Measurements from ENCODE around the gene EPHX1. TPM values are rescaled to one million over a fixed set of nuclear protein-coding genes. Genes with fewer than 3 reads are reported as not detected.
A peak's percentile ranks its signal among the peaks of the same experiment; 100 is the strongest.

EPHX1 gene
- total and polyA plus RNA-seq, 2 donors (not counting 1 experiment from before 2014, with no cell fraction given): 0.75 to 4.2 TPM

GRCh38 chr1:225880222-225880588 is 70.3 kb downstream of the EPHX1 start:
- H3K4me1 Mint-ChIP-seq: peaks cover 50% of the 10 kb centered on the region

More at GRCh38 chr1:225880222-225880588, 70.3 kb downstream of the EPHX1 start:
- H3K27ac ChIP-seq (ENCODE audit: low read length in 2 of 2): peak overlapping the region in 1 of 2 donors; percentile 74
- H3K9ac ChIP-seq (ENCODE audit: low read length): peak overlapping the region; percentile 88
- ATAC-seq (ENCODE audit: low read depth): no peak
- Mint-ChIP-seq H3K27me3 (no peaks in the 10 kb centered on the region), H3K9me3 (ENCODE audit: insufficient read depth) (no peaks in the 10 kb centered on the region), H3K4me3 (peak overlapping the region; percentile 96), H3K27ac (peak overlapping the region; percentile 86)
- H3K4me2 ChIP-seq (replicated peaks; ENCODE audit: low read depth, low read length, poor library complexity, severe bottlenecking): peak overlapping the region; percentile 88
- H3K79me2 ChIP-seq (ENCODE audit: control insufficient read depth, insufficient read depth, low read length): peaks cover 75% of the 10 kb centered on the region
- no peak overlapping the region for H2AFZ ChIP-seq (ENCODE audit: insufficient read depth, low read depth, low read length, poor library complexity, severe bottlenecking)
- peaks cover 50% of the 10 kb centered on the region for H4K20me1 ChIP-seq (ENCODE audit: control insufficient read depth, insufficient read depth, low read length, poor library complexity, severe bottlenecking)
- H3K4me1 ChIP-seq (ENCODE audit: control insufficient read depth in 2 of 2, insufficient read depth in 2 of 2, low read length in 2 of 2): peaks cover 30 to 42% of the 10 kb centered on the region in 2 donors
- intact Hi-C loops (cut with micrococcal nuclease): loop anchor here (5.0 kb wide), 1 partner anchor 42 kb away; the partner anchor contains the start of gene PYCR2
- H3K27me3 ChIP-seq (replicated peaks in 1 of 4; ENCODE audit: control extremely low read depth in 1 of 4, control insufficient read depth in 3 of 4, insufficient read depth in 4 of 4, low read length in 3 of 4): no peaks in the 10 kb centered on the region
- ChIA-PET CTCF (interaction anchor here (1.1 to 5.7 kb wide), 7 partner anchors 11 to 108 kb away, joined by 3 to 59 read pairs (median 7); partner anchors contain the start of gene SRP9), POLR2A (interaction anchor here (0.7 to 2.8 kb wide), 3 partner anchors 28 to 413 kb away, joined by 3 to 6 read pairs (median 5); partner anchors contain the start of gene SRP9)
- DNase-seq: no peak
- 29% methylated on average over 1 of the region's 2 CpGs for WGBS (ENCODE audit: insufficient coverage)
- peaks cover 0 to 34% of the 10 kb centered on the region in 2 experiments for H3K36me3 ChIP-seq (replicated peaks in 1 of 2; ENCODE audit: control extremely low read depth in 1 of 2, control insufficient read depth in 1 of 2, extremely low read depth in 1 of 2, insufficient read depth in 2 of 2, low read length in 1 of 2)
- no peaks in the 10 kb centered on the region for H3K9me3 ChIP-seq (ENCODE audit: control extremely low read depth in 1 of 3, control insufficient read depth in 2 of 3, insufficient read depth in 1 of 3, low read length in 2 of 3)
- TF ChIP-seq CTCF (IDR thresholded peaks at IDR 0.05): no peak
- peak overlapping the region in 4 of 5 experiments; percentile 28 to 99 (median 98) for H3K4me3 ChIP-seq (ENCODE audit: control extremely low read depth in 1 of 5, extremely low read depth in 1 of 5, insufficient read depth in 1 of 5, low read depth in 2 of 5, low read length in 4 of 5)
